HepG2 (cell line): ENCODE measurements around the gene DNAAF1. TPM values are rescaled to one million over a fixed set of nuclear protein-coding genes. Genes with fewer than 3 reads are reported as not detected.
A peak's percentile ranks its signal among the peaks of the same experiment; 100 is the strongest.

Experiments used
- ATF5 ChIP-seq: sonication (generic); formaldehyde crosslinking; IDR thresholded peaks from 2 replicates; pipeline ENCODE4 v1.4.0; 2020; ENCODE audit warnings: mild to moderate bottlenecking, low read depth, missing genetic modification reagents
- CSRNP1 ChIP-seq: sonication (generic); formaldehyde crosslinking; IDR thresholded peaks from 2 replicates; pipeline ENCODE4 v1.8.1; 2023; ENCODE audit warnings: mild to moderate bottlenecking, missing genetic modification reagents
- HOXA7 ChIP-seq: sonication (generic); formaldehyde crosslinking; IDR thresholded peaks from 2 replicates; pipeline ENCODE4 v1.8.1; 2022; ENCODE audit warnings: mild to moderate bottlenecking, missing genetic modification reagents, moderate library complexity
- MBNL3 ChIP-seq: fragments of 250-450 bp; sonication (Bioruptor Pico); conservative IDR thresholded peaks from 2 replicates; pipeline ENCODE4 v1.8.0; 2022; ENCODE audit warnings: mild to moderate bottlenecking, inconsistent platforms
- MED13 ChIP-seq: sonication (generic); formaldehyde crosslinking; IDR thresholded peaks from 2 replicates; pipeline ENCODE4 v1.5.0; 2020; ENCODE audit warnings: missing genetic modification reagents
- MNT ChIP-seq: fragments of 450-650 bp; IDR thresholded peaks from 2 replicates; pipeline ENCODE4 v1.6.1; 2016
- MXD4 ChIP-seq: IDR thresholded peaks from 2 replicates; pipeline ENCODE4 v1.6.1; 2016; ENCODE audit warnings: mild to moderate bottlenecking, missing biosample characterization, missing genetic modification reagents
- NFKBIZ ChIP-seq: IDR thresholded peaks from 2 replicates; pipeline ENCODE4 v1.6.1; 2018; ENCODE audit warnings: missing genetic modification reagents, missing compliant biosample characterization
- NR3C1 ChIP-seq: sonication (generic); formaldehyde crosslinking; IDR thresholded peaks from 2 replicates; pipeline ENCODE4 v1.4.0; 2020; ENCODE audit warnings: missing genetic modification reagents
- RCOR2 ChIP-seq: IDR thresholded peaks from 2 replicates; pipeline ENCODE4 v1.6.1; 2016; ENCODE audit warnings: missing biosample characterization, missing genetic modification reagents
- SNAPC2 ChIP-seq: sonication (generic); formaldehyde crosslinking; IDR thresholded peaks from 2 replicates; pipeline ENCODE4 v1.8.1; 2022; ENCODE audit warnings: mild to moderate bottlenecking, missing genetic modification reagents
- STAT5B ChIP-seq: sonication (generic); formaldehyde crosslinking; IDR thresholded peaks from 2 replicates; pipeline ENCODE4 v1.4.0; 2020; ENCODE audit warnings: missing genetic modification reagents
- TARDBP ChIP-seq: sonication (generic); formaldehyde crosslinking; IDR thresholded peaks from 2 replicates; pipeline ENCODE4 v1.8.0; 2022; ENCODE audit warnings: mild to moderate bottlenecking, missing genetic modification reagents
- THAP9 ChIP-seq: sonication (generic); formaldehyde crosslinking; IDR thresholded peaks from 2 replicates; pipeline ENCODE4; 2020; ENCODE audit warnings: missing genetic modification reagents, mild to moderate bottlenecking, borderline replicate concordance
- ZBTB39 ChIP-seq: sonication (generic); formaldehyde crosslinking; IDR thresholded peaks from 2 replicates; pipeline ENCODE4 v1.5.0; 2020; ENCODE audit warnings: missing genetic modification reagents
- ZNF205 ChIP-seq: IDR thresholded peaks from 2 replicates; pipeline ENCODE4 v1.6.1; 2018; ENCODE audit warnings: missing biosample characterization, missing genetic modification reagents
- ZNF24 ChIP-seq: fragments of 450-650 bp; IDR thresholded peaks from 2 replicates; pipeline ENCODE4 v1.6.1; 2017; ENCODE audit warnings: antibody characterized with exemption, mild to moderate bottlenecking
- ZNF503 ChIP-seq: sonication (generic); formaldehyde crosslinking; IDR thresholded peaks from 2 replicates; pipeline ENCODE4 v1.4.0; 2020; ENCODE audit warnings: missing genetic modification reagents
- polyA plus RNA-seq, 8 experiments: library from polyadenylated mRNA; depleted of rRNA in 3 of 8; stranded (reverse) in 7 of 8; unstranded in 1 of 8; fragments of >200 nt; fragmentation: Illumina TruSeq in 4 of 8; extraction: Trizol in 4 of 8; gene quantifications; 2 replicates each; pipeline versions ENCODE4 v1.2.1 to v1.2.3, GENCODE V29; 2011 to 2016; ENCODE audit warnings: low read depth in 4 of 8, missing spikeins in 1 of 8, mixed read lengths in 1 of 8; ENCODE audit not compliant: insufficient read depth in 1 of 8
- total RNA-seq, 5 experiments: library from RNA; depleted of rRNA; stranded (reverse); fragments of >200 nt; fragmentation: Illumina TruSeq; extraction: Trizol; gene quantifications; 2 replicates each; pipeline ENCODE4 v1.2.3, GENCODE V29; 2016; ENCODE audit warnings: low read depth in 1 of 5

The DNAAF1 gene
- total and polyA plus RNA-seq, 2 of the 13 experiments (the other 11 are each of a cell fraction or from before 2014, with no cell fraction given) = 0.04 TPM; not detected in 1

- TF ChIP-seq ZBTB39 (CRISPR knock-in tag) (no peak; the same call in 1 of the 2 replicates), THAP9 (CRISPR knock-in tag) (peak; percentile 88), ZNF205 (CRISPR knock-in tag) (no peak), ATF5 (CRISPR knock-in tag) (no peak), MBNL3 (CRISPR knock-in tag) (no peak), TARDBP (CRISPR knock-in tag) (peak; percentile 77; the same call in 1 of the 2 replicates), MED13 (CRISPR knock-in tag) (no peak; the same call in 1 of the 2 replicates), SNAPC2 (CRISPR knock-in tag) (peak; percentile 52; the same call in 1 of the 2 replicates), HOXA7 (no peak), MXD4 (CRISPR knock-in tag) (peak; percentile 88), NFKBIZ (CRISPR knock-in tag) (no peak; the same call in 1 of the 2 replicates), NR3C1 (CRISPR knock-in tag) (no peak), CSRNP1 (CRISPR knock-in tag) (peak; percentile 97), RCOR2 (CRISPR knock-in tag) (no peak), MNT (peak; percentile 84), ZNF24 (no peak), ZNF503 (CRISPR knock-in tag) (no peak), STAT5B (CRISPR knock-in tag) (peak; percentile 21; the same call in 1 of the 2 replicates)
These were observed 28.2 kb upstream of the DNAAF1 start, which contains the start of gene MBTPS1 (continued) for GRCh38 chr16:84116720-84117493.
